GM19324 (cell line): Measurements from ENCODE around the gene MAST4.
A peak's percentile ranks its signal among the peaks of the same experiment; 100 is the strongest.
"Not testable (repeated sequence)": the region's sequence is repeated elsewhere in the genome, so short reads cannot be mapped to it uniquely, and the experiment has no call there.

Experiments
- ATAC-seq: cut with Tn5 transposase; IDR thresholded peaks from one replicate; pipeline ENCODE4 v1.9.1; 2021; ENCODE audit warnings: mild to moderate bottlenecking, moderate library complexity; ENCODE audit not compliant: unreplicated experiment, low FRiP score

The MAST4 gene

GRCh38 chr5:66694036-66694435 lies 97.8 kb downstream of the MAST4 start:
- no peak for ATAC-seq

- ATAC-seq, result not testable (repeated sequence)
Observed at GRCh38 chr5:66695840-66696239, 99.6 kb downstream of the MAST4 start.

GRCh38 chr5:66697796-66698564 lies 101.8 kb downstream of the MAST4 start:
- ATAC-seq, result no peak

- peak; percentile 61 for ATAC-seq
Observed at GRCh38 chr5:66701244-66701643, 105.1 kb downstream of the MAST4 start.

- no peak for ATAC-seq
Observed at GRCh38 chr5:66702426-66702825, 106.2 kb downstream of the MAST4 start.

GRCh38 chr5:66704790-66705425 lies 108.7 kb downstream of the MAST4 start:
- no peak for ATAC-seq

GRCh38 chr5:66708368-66708767 lies 112.2 kb downstream of the MAST4 start:
- peak; percentile 59 for ATAC-seq

- no peak for ATAC-seq
Observed at GRCh38 chr5:66710557-66711088, 114.4 kb downstream of the MAST4 start.

GRCh38 chr5:66713998-66714397 lies 117.8 kb downstream of the MAST4 start:
- no peak for ATAC-seq

GRCh38 chr5:66717455-66718373 lies 121.5 kb downstream of the MAST4 start:
- ATAC-seq, result no peak

GRCh38 chr5:66718374-66719002 lies 122.3 kb downstream of the MAST4 start:
- ATAC-seq, result no peak

- ATAC-seq, result no peak
Observed at GRCh38 chr5:66720780-66721179, 124.6 kb downstream of the MAST4 start.

GRCh38 chr5:66722686-66723085 lies 126.5 kb downstream of the MAST4 start:
- ATAC-seq, result no peak

GRCh38 chr5:66724349-66725139 lies 128.4 kb downstream of the MAST4 start:
- ATAC-seq, result no peak

- no peak for ATAC-seq
Observed at GRCh38 chr5:66727630-66728029, 131.4 kb downstream of the MAST4 start.

GRCh38 chr5:66728049-66728448 lies 131.9 kb downstream of the MAST4 start:
- ATAC-seq, result no peak

GRCh38 chr5:66737096-66737495 lies 140.9 kb downstream of the MAST4 start:
- ATAC-seq, result no peak

GRCh38 chr5:66738136-66738535 lies 141.9 kb downstream of the MAST4 start:
- no peak for ATAC-seq

- no peak for ATAC-seq
Observed at GRCh38 chr5:66739021-66739420, 142.8 kb downstream of the MAST4 start.

- no peak for ATAC-seq
Observed at GRCh38 chr5:66739951-66740350, 143.8 kb downstream of the MAST4 start.
